Lung (tissue), 12 donors: ENCODE results near the gene C1S. TPM values are rescaled to one million over a fixed set of nuclear protein-coding genes. Genes with fewer than 3 reads are reported as not detected.
"Not testable (repeated sequence)": the region's sequence is repeated elsewhere in the genome, so short reads cannot be mapped to it uniquely, and the experiment has no call there.

Source experiments
- ATAC-seq: fragments of 200-7000 bp; cut with Tn5 transposase; one replicate; pipeline ENCODE4 v1.9.1; 2020; ENCODE audit warnings: moderate number of reproducible peaks; ENCODE audit not compliant: insufficient read depth, low FRiP score
- DNase-seq, 3 donors: peaks; one replicate each; pipeline ENCODE4 v3.0.0-alpha.2; 2013 to 2017
- H3K27ac ChIP-seq, 2 donors: one replicate each; pipeline ENCODE4 v1.5.1; 2013; ENCODE audit warnings: mild to moderate bottlenecking in 2 of 2, moderate library complexity in 2 of 2, control low read depth in 1 of 2, inconsistent platforms in 1 of 2, low read depth in 1 of 2, low read length in 1 of 2
- H3K27me3 ChIP-seq, 3 donors: one replicate each; pipeline ENCODE4 v1.5.1; 2013; ENCODE audit warnings: low read length in 2 of 3; ENCODE audit not compliant: control insufficient read depth in 3 of 3, insufficient read depth in 3 of 3
- H3K36me3 ChIP-seq, 4 donors: one replicate each; pipeline ENCODE4 v1.5.1; 2013; ENCODE audit warnings: low read length in 4 of 4, mild to moderate bottlenecking in 1 of 4, moderate library complexity in 1 of 4; ENCODE audit not compliant: control insufficient read depth in 4 of 4, insufficient read depth in 4 of 4
- H3K4me1 ChIP-seq, 5 donors: one replicate each; pipeline ENCODE4 v1.5.1; 2013; ENCODE audit warnings: low read length in 5 of 5, mild to moderate bottlenecking in 2 of 5, moderate library complexity in 1 of 5; ENCODE audit not compliant: control insufficient read depth in 5 of 5, insufficient read depth in 5 of 5
- H3K4me3 ChIP-seq: one replicate; pipeline ENCODE4 v1.5.1; 2013; ENCODE audit warnings: mild to moderate bottlenecking, control low read depth, moderate library complexity
- H3K9ac ChIP-seq, 2 donors: one replicate each; pipeline ENCODE4 v1.5.1; 2013; ENCODE audit warnings: low read length in 2 of 2, control low read depth in 1 of 2; ENCODE audit not compliant: insufficient read depth in 1 of 2
- H3K9me3 ChIP-seq, 4 donors: one replicate each; pipeline ENCODE4 v1.5.1; 2013; ENCODE audit warnings: low read length in 3 of 4, mild to moderate bottlenecking in 1 of 4, moderate library complexity in 1 of 4; ENCODE audit not compliant: control insufficient read depth in 4 of 4, insufficient read depth in 3 of 4
- CTCF ChIP-seq: IDR thresholded peaks from 2 replicates; pipeline ENCODE4 v1.5.1; 2012; ENCODE audit warnings: mild to moderate bottlenecking; ENCODE audit errors: control extremely low read depth, extremely low read depth
- WGBS, 2 donors: extraction: QIAGEN DNeasy Blood & Tissue Kit; methylation state at CpG; one replicate each; pipeline ENCODE4 v1.1.7; 2013; 5-methylcytosine and 5-hydroxymethylcytosine counted together
- polyA plus RNA-seq, 2 donors: library from polyadenylated mRNA; stranded (reverse); fragments of 200-250 nt; gene quantifications; one replicate each; pipeline ENCODE4 v1.2.1, GENCODE V29; 2013
- total RNA-seq, 2 donors: library from RNA; depleted of rRNA in 1 of 2; stranded (reverse); fragments of >200 nt in 1 of 2; gene quantifications; one replicate each; pipeline ENCODE4 v1.2.1, GENCODE V29; 2014 to 2021
- donor health status: control.
- donor health status: control.
- donor health status: Bipolar disorder and iron deficiency.
- donor health status: healthy.
- donor health status: DM: yes; HTN: yes; CAD: no.

C1S gene
- total and polyA plus RNA-seq, 4 donors, result 148 to 291 (median 253) TPM

GRCh38 chr12:7046383-7047105 lies 14.0 kb upstream of the C1S start:
- no peak for TF ChIP-seq CTCF
- Histone ChIP-seq H3K36me3 (no peaks in the 10 kb centered on the region), H3K27ac (no peak overlapping the region), H3K4me3 (no peak overlapping the region), H3K9me3 (no peaks in the 10 kb centered on the region), H3K4me1 (no peaks in the 10 kb centered on the region), H3K9ac (no peak overlapping the region), H3K27me3 (no peaks in the 10 kb centered on the region)
- 80 to 82% methylated on average over 5 of the region's 5 CpGs for WGBS, 2 donors
- DNase-seq (no peak), ATAC-seq (no peak)

- no peaks in the 10 kb centered on the region for H3K9me3 ChIP-seq
- ATAC-seq (peak; percentile 47), DNase-seq (peak in 1 of 3 donors; percentile 13)
- H3K27ac ChIP-seq, result no peak overlapping the region
- 21 to 36% methylated on average over 5 of the region's 5 CpGs for WGBS, 2 donors
- H3K27me3 ChIP-seq, result no peaks in the 10 kb centered on the region
- no peak overlapping the region for H3K9ac ChIP-seq
- no peaks in the 10 kb centered on the region for H3K4me1 ChIP-seq
- no peaks in the 10 kb centered on the region for H3K36me3 ChIP-seq
- TF ChIP-seq CTCF, result no peak
- H3K4me3 ChIP-seq, result no peak overlapping the region
These were observed 13.2 kb upstream of the C1S start for GRCh38 chr12:7047306-7047705.

GRCh38 chr12:7049445-7049951 lies 11.0 kb upstream of the C1S start:
- not testable (repeated sequence) for ATAC-seq, H3K36me3 ChIP-seq
- WGBS, 2 donors, result 89 to 90% methylated on average over 10 of the region's 10 CpGs

GRCh38 chr12:7049973-7050372 lies 10.5 kb upstream of the C1S start:
- not testable (repeated sequence) for H3K27ac ChIP-seq, H3K9me3 ChIP-seq, H3K4me1 ChIP-seq, ATAC-seq, H3K27me3 ChIP-seq, DNase-seq, H3K9ac ChIP-seq, H3K4me3 ChIP-seq, H3K36me3 ChIP-seq
- 91 to 95% methylated on average over 3 of the region's 3 CpGs for WGBS, 2 donors

More at GRCh38 chr12:7049445-7049951, 11.0 kb upstream of the C1S start:
- not testable (repeated sequence) for H3K9me3 ChIP-seq, DNase-seq, H3K27ac ChIP-seq, H3K27me3 ChIP-seq, H3K4me1 ChIP-seq, H3K4me3 ChIP-seq, H3K9ac ChIP-seq
